GM21737 (cell line): ENCODE measurements around the gene IL3.

Source experiments
- ATAC-seq: cut with Tn5 transposase; IDR thresholded peaks from one replicate; pipeline ENCODE4 v1.9.1; 2021; ENCODE audit warnings: mild to moderate bottlenecking, moderate library complexity; ENCODE audit not compliant: unreplicated experiment

IL3 gene

DNA sequence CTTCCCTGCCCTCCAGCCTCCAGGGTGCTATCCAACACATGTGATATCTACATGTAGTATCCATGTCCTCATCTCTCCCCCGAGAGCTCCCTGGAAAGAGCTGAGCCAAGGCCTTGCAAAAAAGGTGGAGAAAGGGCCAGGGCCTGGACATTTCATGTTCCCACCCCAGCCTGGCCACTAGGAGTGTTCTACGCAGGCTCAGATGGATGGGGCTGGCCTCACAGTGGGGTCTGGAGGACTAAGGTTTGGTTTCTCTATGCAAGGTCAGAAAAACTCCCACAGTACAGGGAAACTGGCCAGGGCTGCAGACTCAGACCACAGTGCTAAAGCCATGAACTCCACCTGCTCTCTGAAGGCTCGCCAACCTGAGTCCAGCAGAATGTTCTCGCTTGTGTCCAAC, 11.6 kb downstream of the IL3 start:
- no peak for ATAC-seq

DNA sequence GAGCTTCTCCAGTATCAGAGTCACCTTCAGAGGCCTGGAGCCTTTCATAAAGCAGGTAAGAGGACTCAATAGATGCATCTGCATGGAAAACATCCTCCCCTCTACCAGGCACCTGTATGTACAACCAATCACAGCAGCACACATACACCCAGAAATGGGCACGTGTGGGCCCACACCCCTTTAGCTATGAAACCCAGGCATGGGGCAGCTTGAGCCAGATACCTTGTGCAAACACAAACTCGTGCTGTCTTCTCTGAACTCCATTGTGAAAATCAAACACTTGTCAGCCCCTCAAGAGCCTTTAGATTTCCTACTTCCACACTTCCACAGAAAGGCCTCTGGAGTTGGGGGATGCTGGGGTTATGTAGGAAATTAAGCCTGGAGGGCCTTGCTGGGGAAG, 12.1 kb downstream of the IL3 start:
- no peak for ATAC-seq

DNA sequence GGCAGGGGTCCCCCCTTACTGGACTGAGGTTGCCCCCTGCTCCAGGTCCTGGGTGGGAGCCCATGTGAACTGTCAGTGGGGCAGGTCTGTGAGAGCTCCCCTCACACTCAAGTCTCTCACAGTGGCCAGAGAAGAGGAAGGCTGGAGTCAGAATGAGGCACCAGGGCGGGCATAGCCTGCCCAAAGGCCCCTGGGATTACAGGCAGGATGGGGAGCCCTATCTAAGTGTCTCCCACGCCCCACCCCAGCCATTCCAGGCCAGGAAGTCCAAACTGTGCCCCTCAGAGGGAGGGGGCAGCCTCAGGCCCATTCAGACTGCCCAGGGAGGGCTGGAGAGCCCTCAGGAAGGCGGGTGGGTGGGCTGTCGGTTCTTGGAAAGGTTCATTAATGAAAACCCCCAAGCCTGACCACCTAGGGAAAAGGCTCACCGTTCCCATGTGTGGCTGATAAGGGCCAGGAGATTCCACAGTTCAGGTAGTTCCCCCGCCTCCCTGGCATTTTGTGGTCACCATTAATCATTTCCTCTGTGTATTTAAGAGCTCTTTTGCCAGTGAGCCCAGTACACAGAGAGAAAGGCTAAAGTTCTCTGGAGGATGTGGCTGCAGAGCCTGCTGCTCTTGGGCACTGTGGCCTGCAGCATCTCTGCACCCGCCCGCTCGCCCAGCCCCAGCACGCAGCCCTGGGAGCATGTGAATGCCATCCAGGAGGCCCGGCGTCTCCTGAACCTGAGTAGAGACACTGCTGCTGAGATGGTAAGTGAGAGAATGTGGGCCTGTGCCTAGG, 13.0 kb downstream of the IL3 start, which contains the start of gene CSF2:
TSS of gene CSF2 (plus strand) at position 559 of the 783 bp plus-strand sequence. CDS start at position 594, 35 bp downstream.
- no peak for ATAC-seq

DNA sequence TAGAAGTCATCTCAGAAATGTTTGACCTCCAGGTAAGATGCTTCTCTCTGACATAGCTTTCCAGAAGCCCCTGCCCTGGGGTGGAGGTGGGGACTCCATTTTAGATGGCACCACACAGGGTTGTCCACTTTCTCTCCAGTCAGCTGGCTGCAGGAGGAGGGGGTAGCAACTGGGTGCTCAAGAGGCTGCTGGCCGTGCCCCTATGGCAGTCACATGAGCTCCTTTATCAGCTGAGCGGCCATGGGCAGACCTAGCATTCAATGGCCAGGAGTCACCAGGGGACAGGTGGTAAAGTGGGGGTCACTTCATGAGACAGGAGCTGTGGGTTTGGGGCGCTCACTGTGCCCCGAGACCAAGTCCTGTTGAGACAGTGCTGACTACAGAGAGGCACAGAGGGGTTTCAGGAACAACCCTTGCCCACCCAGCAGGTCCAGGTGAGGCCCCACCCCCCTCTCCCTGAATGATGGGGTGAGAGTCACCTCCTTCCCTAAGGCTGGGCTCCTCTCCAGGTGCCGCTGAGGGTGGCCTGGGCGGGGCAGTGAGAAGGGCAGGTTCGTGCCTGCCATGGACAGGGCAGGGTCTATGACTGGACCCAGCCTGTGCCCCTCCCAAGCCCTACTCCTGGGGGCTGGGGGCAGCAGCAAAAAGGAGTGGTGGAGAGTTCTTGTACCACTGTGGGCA, 13.8 kb downstream of the IL3 start:
- ATAC-seq: no peak

DNA sequence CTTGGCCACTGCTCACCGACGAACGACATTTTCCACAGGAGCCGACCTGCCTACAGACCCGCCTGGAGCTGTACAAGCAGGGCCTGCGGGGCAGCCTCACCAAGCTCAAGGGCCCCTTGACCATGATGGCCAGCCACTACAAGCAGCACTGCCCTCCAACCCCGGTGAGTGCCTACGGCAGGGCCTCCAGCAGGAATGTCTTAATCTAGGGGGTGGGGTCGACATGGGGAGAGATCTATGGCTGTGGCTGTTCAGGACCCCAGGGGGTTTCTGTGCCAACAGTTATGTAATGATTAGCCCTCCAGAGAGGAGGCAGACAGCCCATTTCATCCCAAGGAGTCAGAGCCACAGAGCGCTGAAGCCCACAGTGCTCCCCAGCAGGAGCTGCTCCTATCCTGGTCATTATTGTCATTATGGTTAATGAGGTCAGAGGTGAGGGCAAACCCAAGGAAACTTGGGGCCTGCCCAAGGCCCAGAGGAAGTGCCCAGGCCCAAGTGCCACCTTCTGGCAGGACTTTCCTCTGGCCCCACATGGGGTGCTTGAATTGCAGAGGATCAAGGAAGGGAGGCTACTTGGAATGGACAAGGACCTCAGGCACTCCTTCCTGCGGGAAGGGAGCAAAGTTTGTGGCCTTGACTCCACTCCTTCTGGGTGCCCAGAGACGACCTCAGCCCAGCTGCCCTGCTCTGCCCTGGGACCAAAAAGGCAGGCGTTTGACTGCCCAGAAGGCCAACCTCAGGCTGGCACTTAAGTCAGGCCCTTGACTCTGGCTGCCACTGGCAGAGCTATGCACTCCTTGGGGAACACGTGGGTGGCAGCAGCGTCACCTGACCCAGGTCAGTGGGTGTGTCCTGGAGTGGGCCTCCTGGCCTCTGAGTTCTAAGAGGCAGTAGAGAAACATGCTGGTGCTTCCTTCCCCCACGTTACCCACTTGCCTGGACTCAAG, 14.6 kb downstream of the IL3 start:
- no peak for ATAC-seq

DNA sequence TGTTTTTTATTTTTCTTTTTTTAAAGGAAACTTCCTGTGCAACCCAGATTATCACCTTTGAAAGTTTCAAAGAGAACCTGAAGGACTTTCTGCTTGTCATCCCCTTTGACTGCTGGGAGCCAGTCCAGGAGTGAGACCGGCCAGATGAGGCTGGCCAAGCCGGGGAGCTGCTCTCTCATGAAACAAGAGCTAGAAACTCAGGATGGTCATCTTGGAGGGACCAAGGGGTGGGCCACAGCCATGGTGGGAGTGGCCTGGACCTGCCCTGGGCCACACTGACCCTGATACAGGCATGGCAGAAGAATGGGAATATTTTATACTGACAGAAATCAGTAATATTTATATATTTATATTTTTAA, 15.2 kb downstream of the IL3 start:
- no peak for ATAC-seq

DNA sequence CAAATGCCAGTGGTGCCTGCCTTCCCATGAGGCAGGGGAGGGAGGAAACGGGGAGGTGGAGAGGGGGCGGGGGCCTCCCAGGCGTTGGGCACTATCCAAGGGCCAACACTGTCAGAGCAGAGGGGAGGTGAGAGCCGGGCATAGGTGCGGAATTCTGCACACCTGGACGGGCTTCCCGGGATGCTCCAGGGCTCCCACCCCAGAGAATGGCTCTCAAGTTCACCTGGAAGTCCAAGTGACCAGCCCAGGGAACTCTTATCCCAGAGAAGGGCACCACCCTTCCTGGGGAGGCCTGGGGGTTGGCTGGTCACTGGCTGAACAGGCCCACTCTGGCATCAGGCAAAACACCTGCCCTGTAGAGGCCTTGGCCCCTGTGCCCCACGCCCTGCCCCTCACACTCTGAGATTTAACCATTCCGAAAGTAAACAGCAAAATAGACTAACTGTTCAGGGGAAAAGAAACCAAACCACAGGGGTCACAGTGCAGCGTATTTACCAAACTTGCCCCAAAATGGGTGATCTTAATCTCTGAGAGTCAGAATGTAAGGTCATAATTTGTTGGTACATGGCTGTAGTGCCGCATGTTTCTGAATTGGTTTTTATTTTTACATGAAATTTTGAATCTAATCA, 15.9 kb downstream of the IL3 start:
- ATAC-seq: no peak

DNA sequence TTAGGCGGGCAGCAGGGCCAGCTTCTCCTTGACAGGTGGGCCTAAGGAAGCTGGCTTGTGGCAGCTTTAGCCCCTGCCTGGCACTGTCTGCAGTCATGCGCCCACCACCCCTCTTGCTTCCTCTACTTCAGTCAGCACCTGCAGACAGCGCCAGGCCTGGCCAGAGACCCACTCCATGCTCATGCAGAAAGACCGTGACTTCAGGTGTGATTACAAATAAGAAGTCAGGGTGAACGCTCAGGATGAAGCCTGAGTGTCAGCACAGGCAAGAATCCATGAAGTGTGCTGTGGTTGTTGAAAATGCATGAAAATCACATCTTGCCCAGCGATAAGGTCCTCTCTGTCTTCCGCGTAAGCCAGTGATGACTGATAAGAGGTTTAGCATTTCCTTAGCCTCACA, 16.5 kb downstream of the IL3 start:
- no peak for ATAC-seq

DNA sequence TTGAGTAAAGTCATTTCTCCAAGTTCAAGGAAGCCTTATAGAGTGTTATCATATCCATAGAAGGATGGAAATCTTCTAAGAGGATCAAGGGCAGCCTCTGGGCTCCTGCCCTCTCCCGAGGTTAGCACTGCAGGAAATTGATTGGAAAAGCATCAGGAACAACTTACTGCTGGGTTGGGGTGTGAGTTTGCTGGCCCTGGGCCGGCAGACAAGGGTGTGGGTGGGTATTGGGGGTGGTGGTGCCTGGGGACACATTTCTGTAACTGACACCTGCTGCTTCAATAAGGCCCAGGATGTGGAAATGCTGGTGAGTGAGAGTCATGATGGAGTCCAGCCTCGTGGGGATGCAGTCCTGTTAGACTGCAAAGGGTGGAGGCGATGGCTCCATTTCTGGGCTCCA, 18.6 kb downstream of the IL3 start:
- no peak for ATAC-seq

DNA sequence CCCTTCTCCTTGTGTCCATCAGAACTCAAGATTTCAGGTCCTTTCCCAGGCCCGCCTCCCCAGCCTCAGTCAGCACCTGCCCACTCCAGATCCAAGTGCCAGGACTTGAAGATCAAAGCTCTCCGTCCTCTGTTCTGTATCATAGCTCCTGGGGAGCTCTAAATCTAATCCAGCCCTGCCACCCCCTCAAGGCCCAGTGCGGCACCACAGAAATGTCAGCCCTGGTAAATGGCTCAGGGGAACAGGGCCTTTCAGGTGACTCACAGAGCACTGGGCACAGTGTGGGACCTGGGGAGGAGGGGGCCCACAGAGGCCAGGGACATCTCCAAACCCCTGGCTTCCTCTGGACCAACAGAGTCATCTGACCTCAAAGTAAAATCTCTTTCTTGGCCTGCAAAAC, 19.2 kb downstream of the IL3 start:
- ATAC-seq: no peak

DNA sequence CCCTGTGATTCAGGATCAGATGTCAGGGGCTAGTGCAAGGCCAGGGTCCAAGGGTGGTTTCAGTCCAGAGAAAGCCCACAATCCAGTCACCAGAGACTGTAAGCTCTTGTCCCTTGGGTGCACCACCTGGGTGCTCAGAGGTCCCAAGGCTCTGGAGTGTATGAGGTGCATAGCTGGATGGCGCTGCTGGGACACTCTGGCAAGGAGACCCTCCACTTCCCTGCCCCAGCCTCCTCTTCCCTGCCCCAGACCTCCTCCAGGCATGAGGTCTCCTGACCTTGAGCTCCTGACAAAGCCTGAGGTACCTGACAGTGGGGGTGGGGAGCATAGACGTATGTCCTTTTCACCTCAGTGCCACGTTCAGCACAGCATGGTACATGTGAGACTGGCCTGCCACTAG, 20.1 kb downstream of the IL3 start:
- ATAC-seq: no peak

DNA sequence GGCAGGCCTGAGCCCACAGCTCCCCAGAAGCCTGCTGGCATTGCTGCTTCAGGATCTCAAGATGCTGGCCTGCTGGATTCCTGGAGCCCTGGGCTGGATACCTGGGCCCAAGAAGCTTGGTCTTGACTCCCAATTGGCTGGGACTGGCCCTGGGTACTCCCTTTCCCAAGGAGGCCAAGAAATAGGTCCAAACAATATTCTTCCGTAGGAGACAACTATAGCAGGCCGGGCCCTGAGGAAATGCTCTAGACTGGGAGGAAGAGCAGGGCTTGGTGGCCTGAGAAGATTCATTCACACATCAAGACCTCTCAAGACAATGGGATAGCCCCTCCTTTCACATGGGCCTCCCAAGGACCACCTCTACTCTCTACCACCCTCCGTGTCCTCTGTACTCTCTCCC, 21.0 kb downstream of the IL3 start:
- no peak for ATAC-seq

DNA sequence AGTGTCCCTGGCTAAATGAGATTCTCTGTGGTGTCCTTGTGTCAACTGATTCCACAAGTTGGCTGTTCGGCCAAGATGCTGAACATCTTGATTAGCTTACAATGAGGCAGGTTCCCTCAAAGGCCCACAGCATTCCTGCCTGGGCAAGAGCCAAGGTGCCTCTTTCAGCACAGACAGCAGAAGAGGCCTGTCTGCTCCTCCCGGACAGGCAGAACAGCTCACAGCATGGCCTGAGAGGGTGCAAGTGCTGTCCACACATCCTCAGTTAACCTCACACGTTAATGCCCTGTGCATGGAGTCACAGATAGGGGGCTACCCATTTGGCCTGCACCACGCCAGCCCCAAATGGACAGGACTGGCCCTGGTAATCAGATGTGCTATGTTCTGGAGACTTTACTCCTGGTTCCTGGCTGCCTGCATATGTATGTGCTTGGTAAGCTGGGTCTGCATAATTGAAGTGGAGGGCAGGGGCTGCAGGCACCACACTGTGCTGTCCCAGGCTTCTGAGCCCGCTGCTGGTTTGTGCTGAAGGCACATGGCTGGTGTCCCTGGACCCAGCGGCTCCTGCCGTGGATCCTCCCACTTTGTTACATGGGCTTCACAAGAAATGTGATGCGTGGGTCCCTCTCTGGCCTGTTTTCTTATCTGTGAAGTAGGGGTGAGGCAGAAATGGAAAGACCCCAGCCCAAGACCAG, 22.0 kb downstream of the IL3 start:
- ATAC-seq: no peak

DNA sequence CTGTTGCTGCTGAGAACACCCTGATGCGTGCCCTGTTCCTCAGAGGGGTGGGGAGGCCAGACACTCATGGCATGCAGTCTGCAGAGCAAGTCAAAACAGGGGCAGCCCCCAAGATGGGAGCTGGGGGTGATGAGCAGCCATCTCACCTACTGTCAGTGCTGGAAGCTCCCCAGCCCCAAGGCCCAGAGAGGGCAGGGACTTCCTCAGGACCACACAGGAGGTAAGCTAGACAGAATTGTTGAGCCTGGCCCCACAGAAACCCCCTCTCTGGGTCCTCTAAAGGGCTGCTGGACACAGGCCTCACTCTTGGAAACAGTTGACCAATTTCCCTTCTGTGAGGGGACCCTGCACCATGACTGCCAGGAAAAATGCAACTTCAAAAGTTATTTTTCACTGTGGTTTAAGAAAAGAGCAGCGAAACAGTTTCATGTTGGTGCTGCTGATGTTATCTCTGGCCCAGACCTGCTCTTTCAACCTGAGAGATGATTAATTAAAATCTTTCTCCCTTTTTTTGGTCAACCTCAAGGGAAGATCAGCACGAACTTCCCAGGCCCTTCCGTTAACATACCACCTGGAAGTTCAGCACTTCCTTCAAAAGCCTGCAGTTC, 22.7 kb downstream of the IL3 start:
- ATAC-seq: no peak

DNA sequence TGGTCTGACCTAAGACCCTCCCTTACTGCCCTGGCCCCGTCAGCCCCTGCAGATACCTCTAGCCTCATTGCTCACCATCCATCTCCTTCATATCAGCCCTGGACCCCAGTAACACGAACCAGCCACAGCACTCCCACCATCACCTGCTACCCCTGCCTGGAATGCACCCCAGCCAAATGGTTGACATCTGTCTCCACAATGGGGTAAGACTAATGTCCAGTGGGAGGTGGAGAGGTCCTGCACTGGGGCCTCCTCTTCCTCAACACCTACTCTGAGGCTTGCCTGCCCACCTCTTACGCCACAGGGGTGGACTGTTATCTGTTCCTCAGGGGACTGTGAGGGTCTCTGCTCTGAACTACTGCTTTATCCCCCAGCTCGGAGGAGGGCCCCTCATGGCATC, 25.2 kb downstream of the IL3 start:
- ATAC-seq: no peak

DNA sequence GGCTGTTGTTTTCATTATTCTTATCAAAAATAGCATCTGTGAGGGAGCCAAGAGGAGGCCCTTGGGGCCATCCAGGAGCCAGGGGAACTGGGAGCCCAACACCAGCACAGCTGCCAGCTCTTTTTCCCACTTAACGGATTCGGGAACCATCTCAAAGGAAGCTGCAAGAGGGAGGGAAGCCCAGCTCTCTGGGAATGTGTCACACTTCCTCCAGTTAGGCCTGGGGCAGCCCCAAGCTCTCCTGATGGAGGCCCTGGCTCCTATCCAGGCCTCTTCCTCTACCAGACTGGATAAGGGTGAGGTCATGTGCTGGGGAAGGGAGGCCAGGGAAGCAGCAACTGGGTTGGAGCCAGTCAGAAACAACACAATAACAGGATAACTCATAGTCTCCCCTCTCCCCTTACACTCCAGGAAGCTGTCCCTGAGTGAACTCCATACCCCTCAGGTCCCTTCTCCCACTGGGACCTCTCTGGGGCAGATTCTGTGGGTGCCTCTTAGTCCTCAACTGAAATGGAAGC, 25.9 kb downstream of the IL3 start:
- no peak for ATAC-seq

DNA sequence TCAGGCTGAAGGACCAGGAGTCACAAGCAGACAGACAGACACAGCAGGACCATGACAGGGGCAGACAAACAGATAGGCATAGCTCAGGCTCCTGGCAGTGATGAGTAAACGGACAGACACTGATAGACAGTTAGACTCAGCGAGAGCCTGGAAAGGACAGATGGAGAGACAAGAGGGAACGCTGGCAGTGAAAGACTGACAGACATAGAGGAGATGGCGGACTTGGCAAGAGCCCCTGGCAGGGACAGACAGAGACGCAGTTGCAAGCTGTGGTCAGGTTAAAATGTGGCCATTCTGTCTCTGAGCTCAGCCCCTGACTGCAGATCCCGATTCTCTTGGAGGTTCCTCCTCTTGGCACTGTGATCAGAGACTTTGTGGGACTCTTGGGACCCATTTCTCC, 26.7 kb downstream of the IL3 start:
- no peak for ATAC-seq

DNA sequence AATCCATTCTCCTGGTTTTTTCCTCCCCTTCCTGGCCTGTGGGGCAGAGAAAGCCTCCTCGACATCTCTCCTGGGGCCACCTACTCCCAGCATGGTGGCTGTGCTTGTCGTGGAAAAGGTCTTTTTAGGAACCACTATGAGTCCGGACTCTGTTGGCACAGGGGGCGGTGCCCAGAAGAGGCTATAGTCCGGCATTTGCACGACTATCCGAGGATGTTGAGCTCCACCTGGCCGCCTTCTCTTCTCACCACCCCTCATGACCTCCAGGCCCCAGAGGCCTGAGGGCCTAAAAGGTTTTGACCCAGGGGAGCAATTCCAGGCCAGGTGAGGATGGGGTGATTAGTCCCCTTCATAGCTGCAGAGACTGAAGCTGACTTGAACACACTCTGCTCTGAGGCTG, 27.2 kb downstream of the IL3 start:
- no peak for ATAC-seq

DNA sequence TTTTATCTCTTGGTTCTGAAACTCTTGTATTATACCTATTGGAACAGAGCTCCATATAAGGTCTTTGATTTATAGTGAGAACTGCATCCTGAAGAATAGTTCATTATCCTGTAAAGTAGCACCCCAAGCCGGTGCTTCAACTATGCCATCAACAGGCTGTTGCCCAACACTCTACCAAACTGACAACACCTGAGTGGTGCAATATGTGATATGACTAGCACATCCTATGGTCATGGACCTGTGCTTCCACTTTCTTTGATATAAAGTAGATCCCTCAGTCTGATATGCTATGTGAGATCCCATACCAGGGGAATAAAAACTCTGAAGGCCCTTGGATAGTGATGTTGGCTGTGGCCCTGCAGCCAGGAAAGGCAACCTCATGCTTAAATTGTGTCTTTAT, 28.9 kb downstream of the IL3 start:
- no peak for ATAC-seq

DNA sequence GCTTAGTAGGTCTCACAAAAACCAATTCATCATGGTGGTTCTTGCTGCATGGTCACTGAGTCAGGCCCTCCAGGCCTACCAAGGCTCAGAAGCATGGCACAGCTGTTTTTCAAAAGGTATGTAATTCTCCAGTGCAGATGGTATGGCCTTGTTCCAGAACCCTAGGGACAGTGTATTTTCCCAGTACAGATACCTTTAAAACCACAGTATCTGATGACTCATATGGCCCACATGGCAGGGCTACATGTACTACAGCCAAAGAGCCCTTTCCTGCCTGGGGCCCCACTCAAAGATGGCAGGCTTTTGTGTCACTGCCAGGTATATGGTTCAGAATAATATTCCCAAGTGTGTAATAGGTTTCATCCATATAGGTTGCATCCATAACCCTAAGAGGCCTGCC, 29.7 kb downstream of the IL3 start:
- ATAC-seq: no peak
